ENCODE data around the gene GPLD1. TPM values are rescaled to one million over a fixed set of nuclear protein-coding genes. Genes with fewer than 3 reads are reported as not detected.

The GPLD1 gene
- total RNA-seq, 4 donors from 2014 or later: 5.9 to 18.1 (median 13.0) TPM

GRCh38 chr6:24410622-24411021 lies 78.8 kb downstream of the GPLD1 start:
- TF ChIP-seq, protein P1, sequence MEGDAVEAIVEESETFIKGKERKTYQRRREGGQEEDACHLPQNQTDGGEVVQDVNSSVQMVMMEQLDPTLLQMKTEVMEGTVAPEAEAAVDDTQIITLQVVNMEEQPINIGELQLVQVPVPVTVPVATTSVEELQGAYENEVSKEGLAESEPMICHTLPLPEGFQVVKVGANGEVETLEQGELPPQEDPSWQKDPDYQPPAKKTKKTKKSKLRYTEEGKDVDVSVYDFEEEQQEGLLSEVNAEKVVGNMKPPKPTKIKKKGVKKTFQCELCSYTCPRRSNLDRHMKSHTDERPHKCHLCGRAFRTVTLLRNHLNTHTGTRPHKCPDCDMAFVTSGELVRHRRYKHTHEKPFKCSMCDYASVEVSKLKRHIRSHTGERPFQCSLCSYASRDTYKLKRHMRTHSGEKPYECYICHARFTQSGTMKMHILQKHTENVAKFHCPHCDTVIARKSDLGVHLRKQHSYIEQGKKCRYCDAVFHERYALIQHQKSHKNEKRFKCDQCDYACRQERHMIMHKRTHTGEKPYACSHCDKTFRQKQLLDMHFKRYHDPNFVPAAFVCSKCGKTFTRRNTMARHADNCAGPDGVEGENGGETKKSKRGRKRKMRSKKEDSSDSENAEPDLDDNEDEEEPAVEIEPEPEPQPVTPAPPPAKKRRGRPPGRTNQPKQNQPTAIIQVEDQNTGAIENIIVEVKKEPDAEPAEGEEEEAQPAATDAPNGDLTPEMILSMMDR (IDR thresholded peaks at IDR 0.05; ENCODE audit: low read depth): no peak

- TF ChIP-seq, protein P1 (IDR thresholded peaks at IDR 0.05; ENCODE audit: low read depth): no peak
Observed at GRCh38 chr6:24408719-24409410, 80.5 kb downstream of the GPLD1 start.

- TF ChIP-seq, protein P1 (IDR thresholded peaks at IDR 0.05; ENCODE audit: low read depth): no peak
Observed at GRCh38 chr6:24405262-24405661, 84.1 kb downstream of the GPLD1 start.

GRCh38 chr6:24403501-24403824 lies 85.9 kb downstream of the GPLD1 start:
- TF ChIP-seq, protein P1 (IDR thresholded peaks at IDR 0.05; ENCODE audit: low read depth): no peak

DNA sequence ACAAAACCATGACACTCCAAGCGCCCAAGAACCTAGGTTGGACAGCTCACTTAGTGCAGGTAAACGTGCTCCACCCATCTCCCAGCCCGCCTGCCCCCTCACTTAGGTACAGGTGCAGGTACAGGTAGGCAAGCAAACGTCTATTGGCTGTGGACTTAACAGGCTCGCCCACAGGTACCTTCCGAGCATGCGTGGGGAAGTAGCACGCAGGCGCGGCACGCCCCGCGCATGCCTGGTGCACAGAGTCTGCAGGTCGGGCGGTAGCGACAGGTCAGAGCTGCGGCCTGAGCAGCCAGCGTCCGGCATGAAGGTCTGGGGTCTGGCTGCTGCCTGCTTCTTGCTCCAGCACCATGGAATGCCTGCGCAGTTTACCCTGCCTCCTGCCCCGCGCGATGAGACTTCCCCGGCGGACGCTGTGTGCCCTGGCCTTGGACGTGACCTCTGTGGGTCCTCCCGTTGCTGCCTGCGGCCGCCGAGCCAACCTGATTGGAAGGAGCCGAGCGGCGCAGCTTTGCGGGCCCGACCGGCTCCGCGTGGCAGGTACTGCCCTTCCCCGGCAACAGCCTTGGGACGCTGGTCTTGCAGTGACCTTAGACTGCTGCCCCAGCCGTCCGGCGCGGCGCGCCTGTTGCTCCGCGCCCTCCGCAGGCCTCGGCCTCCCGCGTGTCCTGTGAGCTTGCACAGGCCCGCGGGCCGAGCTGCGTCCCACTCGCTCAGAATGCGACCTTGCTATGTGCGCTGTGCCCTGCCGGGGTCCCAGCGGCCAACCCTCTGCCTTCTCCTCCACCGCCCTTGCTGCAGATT lies 86.5 kb downstream of the GPLD1 start, which contains the start of gene MRS2:
Gene MRS2 (plus strand): TSS at position 240 of the 804 bp plus-strand sequence. CDS start 111 bp downstream, at position 351.
- TF ChIP-seq, protein P1 (IDR thresholded peaks at IDR 0.05; ENCODE audit: low read depth): no peak

DNA sequence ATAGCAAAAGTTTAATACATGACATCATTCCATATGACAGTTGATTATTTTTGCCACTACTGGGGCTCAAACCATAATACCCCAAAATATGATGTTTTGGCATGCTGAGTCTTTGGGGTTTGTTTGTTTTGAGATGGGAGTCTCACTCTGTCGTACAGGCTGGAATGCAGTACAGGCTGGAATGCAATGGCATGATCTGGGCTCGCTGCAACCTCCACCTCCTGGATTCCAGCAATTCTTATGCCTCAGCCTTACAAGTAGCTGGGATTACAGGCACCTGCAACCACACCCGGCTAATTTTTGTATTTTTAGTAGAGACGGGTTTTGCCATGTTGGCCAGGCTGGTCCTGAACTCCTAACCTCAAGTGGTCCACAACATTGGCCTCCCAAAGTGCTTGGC lies 87.9 kb downstream of the GPLD1 start:
- TF ChIP-seq, protein P1 (IDR thresholded peaks at IDR 0.05; ENCODE audit: low read depth): no peak

DNA sequence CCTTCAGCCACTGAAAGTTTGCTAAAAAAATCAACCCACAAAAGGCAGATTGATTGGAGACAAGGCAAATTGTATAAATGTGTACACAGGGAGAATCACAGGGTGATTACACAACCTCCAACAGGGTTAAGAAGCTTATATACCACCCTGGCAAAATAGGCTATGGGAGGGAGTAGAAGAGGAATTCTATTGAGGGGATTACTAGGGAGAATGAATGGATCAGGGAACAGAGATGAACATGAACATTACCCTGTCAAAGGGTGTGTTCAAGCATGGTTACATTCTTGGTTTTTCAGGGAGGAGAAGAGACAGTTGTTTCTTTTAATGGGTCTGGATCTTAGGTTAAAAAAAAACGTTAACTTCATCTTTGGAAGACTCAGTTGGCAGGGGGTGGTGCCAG lies 91.7 kb downstream of the GPLD1 start:
- TF ChIP-seq, protein P1 (IDR thresholded peaks at IDR 0.05; ENCODE audit: low read depth): no peak
